K562 (cell line): ENCODE measurements around the gene CRX. TPM values are rescaled to one million over a fixed set of nuclear protein-coding genes. Genes with fewer than 3 reads are reported as not detected.

Source experiments
- CEBPB ChIP-seq: fragments of 450-650 bp; IDR thresholded peaks from 2 replicates; pipeline ENCODE4 v1.6.1; 2016; ENCODE audit warnings: missing genetic modification characterization, missing compliant biosample characterization
- CEBPG ChIP-seq, 3 experiments: fragments of 200-800 bp in 1 of 3; sonication (Bioruptor generic) in 1 of 3; sonication (generic) in 1 of 3; formaldehyde crosslinking in 1 of 3; IDR thresholded peaks in 2 of 3; conservative IDR thresholded peaks in 1 of 3; 2 replicates each; pipeline versions ENCODE4 v1.6.1 to v1.8.0; 2016 to 2022; ENCODE audit warnings: missing compliant biosample characterization in 2 of 3, missing genetic modification characterization in 2 of 3, mild to moderate bottlenecking in 1 of 3, missing genetic modification reagents in 1 of 3
- HES1 ChIP-seq: fragments of 450-650 bp; IDR thresholded peaks from 2 replicates; pipeline ENCODE4 v1.6.1; 2016; ENCODE audit warnings: low read depth, mild to moderate bottlenecking, moderate library complexity
- L3MBTL2 ChIP-seq: fragments of 450-650 bp; IDR thresholded peaks from 2 replicates; pipeline ENCODE4 v1.6.1; 2016; ENCODE audit warnings: mild to moderate bottlenecking, moderate library complexity
- TBP ChIP-seq: optimal IDR thresholded peaks from 2 replicates; pipeline ENCODE3; 2011; ENCODE audit warnings: low read depth, low read length, improper control_type of control experiment
- ZBTB40 ChIP-seq, 2 experiments: fragments of 450-650 bp in 1 of 2; sonication (generic) in 1 of 2; formaldehyde crosslinking in 1 of 2; IDR thresholded peaks; 2 replicates each; pipeline versions ENCODE4 v1.7.1 to v1.9.0; 2016 to 2022; ENCODE audit warnings: inconsistent platforms in 1 of 2, mild to moderate bottlenecking in 1 of 2, missing genetic modification reagents in 1 of 2
- polyA plus RNA-seq, 8 experiments: library from polyadenylated mRNA; depleted of rRNA in 4 of 8; stranded (reverse) in 5 of 8; unstranded in 3 of 8; fragments of >200 nt; fragmentation: Nextera tagmentation in 2 of 8; fragmentation: Illumina TruSeq in 1 of 8; extraction: Ambion mirVana in 2 of 8; extraction: Trizol in 1 of 8; gene quantifications; 2 replicates each; pipeline versions ENCODE4 v1.2.1 to v1.2.3, GENCODE V29; 2011 to 2014; ENCODE audit warnings: inconsistent platforms in 1 of 8, missing spikeins in 1 of 8
- total RNA-seq, 7 experiments: library from RNA; depleted of rRNA in 6 of 7; stranded (reverse); fragments of >200 nt in 6 of 7; fragmentation: Illumina TruSeq in 2 of 7; extraction: Trizol in 2 of 7; gene quantifications; 2 replicates each; pipeline versions ENCODE4 v1.2.1 to v1.2.3, GENCODE V29; 2011 to 2021; ENCODE audit warnings: low replicate concordance in 1 of 7

Gene CRX
- total and polyA plus RNA-seq, 9 of the 15 experiments (the other 6 are each of a cell fraction or from before 2014, with no cell fraction given): 0.01 TPM; not detected in 8

GRCh38 chr19:47886010-47886559 lies 64.3 kb downstream of the CRX start, which contains the start of gene SULT2A1 (continued):
- TF ChIP-seq ZBTB40 (IDR thresholded peaks at IDR 0.05): 0 out of 2 replicates have a peak, but pooled peaks have one; percentile 10
- no peak for TF ChIP-seq ZBTB40 (CRISPR knock-in tag; IDR thresholded peaks at IDR 0.05)
- no peak for TF ChIP-seq CEBPG (CRISPR knock-in tag; IDR thresholded peaks at IDR 0.05)
- peak; percentile 75 to 86 for TF ChIP-seq CEBPG (tag; conservative IDR thresholded peaks at IDR 0.05 in 1 of 2, IDR thresholded peaks at IDR 0.05 in 1 of 2)
- TF ChIP-seq L3MBTL2: peak; percentile 46; the same call in 1 of the 2 replicates
- TF ChIP-seq CEBPB (tag): peak; percentile 89
- no peak for TF ChIP-seq TBP
- TF ChIP-seq HES1: no peak
- TF ChIP-seq, all 486 proteins: peak for 6
